ENCODE results near the gene CCDC93.

Gene CCDC93

DNA sequence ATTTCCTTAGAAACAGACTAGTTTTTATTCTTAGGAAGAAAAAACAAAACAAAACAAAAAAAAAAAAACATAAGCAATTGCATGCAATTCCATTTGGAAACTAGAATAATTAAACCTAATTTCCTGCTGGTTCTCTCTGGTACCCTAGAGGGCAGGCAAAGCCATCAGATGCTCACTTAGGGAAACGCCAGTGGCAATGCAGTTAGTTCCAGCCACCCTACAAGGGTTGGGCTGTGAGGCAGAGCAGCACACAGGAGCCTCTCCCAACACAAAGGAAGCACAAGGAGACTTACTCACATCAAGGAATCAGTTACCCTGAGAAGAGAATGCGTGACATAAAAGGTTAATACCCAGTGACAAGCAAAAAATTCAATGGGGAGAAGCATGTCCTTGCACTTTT, 28.8 kb downstream of the CCDC93 start:
- no peak for DNase-seq

DNA sequence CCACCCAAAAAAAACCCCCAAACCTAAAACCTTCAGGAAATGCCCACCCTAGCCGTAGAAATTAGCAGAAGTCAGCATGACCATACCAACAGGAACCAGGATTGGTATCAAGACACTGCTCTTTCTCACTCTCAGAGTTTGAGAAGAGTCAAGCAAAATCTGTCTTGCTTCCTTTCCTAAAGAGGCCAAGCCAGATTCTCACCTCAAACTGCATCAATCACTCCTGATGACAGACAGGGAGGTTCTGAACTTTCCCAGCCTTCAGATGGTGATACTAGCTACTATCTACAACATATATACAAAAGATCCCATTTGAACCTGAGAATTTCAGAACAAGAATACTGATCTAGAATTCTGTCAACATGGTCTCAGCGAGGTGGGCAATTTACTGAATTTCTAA, 29.7 kb downstream of the CCDC93 start:
- no peak for DNase-seq

DNA sequence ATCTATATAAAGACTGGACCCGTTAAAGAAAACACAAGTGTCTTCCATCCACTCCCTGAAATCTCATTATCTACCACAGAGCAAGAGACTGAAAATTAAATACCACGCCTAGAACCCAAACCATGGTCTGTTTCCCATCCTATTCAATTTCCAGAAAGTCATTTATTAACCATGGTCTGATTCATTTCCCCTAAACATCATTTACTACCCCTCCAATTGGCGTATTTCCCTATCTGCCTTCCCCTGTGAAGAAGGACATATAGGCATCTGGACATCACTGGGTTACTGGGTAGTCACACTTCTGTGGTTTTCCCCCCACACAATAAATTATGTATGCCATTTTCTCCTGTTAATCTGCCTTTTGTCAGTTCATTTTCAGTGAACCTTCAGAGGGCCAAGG, 30.8 kb downstream of the CCDC93 start:
- no peak for DNase-seq

DNA sequence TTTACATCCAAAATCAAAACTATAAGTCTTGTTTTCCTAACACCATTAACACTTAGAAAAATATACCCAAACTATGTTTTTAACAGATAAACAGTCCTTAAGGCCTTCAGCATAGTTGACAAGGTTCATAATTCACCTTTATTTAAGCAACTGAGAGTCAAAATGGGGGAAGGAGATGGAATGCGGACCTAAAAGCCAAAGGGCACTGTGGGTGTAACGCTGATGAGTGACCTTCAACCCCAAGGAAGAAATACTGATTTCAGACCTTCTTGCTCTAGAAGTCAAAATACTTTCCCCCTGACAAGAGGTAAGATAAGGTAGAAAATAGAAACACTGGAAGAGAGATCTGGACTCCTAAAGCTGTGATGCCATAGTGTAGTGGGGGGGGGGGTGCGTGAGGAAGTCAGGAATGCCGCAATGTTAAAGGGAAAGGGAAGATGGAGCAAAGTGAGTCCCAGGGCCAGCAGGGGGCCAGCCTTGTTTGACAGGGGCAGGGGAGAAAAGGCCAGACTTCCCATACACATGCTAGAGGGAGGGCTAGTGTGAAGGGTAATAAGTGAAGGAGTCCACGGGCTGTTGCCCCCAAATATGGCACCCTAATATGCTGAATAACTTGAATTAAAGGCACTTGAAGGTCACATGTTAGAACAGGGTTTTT, 31.4 kb downstream of the CCDC93 start:
- no peak for DNase-seq

DNA sequence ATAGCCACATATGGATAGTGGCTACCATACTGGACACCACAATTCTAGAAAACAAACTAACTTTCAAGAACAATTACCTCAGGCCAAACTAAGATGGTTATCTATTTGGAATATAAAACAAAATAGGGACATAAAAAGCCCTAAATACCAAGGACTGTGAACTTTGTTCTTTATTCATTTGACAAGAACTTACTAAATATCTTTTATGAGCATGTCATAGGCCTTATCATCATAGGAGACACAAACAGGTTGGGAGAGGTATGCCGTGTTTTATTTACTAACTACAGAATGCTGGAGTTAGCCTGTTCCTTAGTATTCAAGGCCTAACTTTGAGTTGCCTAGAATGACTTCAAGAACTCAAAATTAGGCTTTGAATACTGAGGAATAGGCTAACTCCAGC, 32.1 kb downstream of the CCDC93 start:
- no peak for DNase-seq

DNA sequence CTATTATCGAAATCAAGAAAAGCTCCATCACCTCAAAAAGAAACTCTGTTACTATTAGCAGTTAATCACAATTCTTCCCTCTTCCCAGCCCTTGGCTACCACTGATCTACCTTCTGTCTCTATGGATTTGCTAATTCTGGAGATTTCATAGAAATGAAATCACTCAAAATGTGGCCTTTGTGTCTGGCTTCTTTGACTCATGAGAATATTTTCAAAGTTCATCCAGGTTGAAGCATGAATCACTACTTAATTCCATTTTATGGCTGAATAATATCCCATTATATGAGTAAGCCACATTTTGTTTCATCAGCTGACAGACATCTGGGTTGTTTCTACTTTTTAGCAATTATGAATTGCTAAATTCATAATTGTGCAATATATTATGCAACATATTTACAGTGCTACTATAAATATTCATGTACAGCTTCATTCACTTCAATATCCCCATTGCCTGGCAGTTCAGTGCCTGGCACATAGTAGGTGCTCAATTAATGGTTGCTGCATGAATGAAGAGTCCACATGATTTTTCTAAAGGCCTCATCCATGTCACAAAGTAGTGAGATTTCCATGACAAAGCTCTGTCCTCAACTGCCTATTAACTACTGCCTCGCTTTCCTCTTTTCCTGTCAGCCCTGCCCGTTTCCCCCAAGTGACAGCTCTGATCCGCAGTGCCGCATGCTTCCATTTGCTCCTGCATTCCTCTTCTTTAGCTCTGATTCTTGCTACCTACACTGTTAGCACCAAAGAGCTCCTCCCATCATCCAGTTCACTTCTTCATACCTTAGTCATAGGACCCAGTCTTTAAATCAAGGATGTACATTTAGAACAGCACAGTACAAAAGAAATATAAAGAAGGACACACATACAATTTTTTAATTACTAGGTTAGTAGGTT, 32.8 kb downstream of the CCDC93 start:
- no peak for DNase-seq

DNA sequence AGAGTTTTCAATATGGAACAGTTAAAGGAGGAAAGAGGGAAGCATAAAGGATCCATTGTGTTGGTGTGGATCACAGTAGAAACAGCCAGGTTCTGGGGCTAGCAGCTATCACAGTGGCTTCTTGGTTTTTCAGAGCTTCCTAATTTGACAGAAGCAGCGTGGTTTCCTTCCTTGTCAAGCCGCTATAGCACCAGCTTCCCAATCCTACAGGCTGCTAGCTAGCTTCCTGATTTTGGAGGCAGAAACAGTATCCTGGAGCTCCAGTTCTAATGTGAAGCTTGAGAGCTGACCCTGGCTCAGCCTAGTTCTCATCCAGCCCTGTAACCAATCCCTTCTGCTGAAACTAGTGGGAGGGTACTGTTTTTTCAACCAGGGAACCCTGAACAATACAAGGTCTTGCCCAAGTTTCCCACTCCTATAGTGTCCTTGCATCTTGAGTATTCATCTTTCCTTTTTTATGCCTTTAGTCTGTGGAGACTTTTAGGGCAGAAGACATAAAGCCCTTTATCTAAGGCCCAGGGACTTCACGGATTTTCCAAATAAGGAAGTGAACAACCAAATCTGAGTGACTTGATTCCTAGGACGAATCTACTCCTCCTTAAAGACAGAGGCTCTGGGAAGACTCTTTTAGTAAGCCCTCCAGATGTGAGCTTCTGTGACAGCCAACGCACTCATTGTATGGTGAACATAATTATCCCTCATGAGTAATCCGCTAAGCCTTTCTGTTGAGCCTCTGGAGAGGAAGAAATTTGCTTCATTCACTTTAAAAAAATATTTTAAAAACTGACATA, 33.8 kb downstream of the CCDC93 start:
- no peak for DNase-seq

DNA sequence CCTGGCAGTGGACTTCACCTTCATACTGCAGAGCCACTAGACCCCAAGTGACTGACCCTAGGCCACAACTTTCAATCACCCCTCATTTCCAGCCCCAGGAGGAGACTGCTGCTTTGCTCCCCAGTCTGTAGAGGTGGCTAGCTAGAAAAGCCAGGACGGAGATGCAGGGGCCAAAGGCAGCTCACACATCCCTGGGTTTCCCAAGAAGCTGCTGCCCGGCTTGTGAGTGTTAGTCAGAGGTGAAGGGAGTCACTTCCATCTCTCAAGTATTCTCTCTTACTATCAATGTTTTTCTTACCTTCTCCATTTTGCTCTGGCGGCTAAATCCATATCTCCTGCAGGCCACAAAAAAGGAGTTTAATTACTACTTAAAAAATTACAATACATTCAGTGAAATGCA, 36.2 kb downstream of the CCDC93 start:
- no peak for DNase-seq

DNA sequence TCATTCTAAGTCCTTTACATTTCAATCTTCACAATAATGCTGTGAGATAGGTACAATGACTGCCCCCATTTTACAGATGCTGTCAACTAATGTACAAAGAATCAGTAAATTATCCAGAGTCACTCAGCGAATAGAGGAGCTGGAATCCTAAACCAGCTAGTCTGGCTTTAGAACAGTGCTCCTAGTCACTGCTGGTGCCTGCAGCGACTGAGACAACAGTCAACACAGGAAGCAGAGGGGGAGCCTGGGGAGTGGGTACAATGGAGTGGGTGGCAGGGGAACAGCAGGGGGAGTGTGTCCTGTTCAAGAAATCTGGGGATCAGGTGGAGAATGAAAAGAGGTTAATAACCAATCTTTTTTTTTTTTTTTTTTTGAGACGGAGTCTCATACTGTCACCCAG, 37.3 kb downstream of the CCDC93 start:
- no peak for DNase-seq

DNA sequence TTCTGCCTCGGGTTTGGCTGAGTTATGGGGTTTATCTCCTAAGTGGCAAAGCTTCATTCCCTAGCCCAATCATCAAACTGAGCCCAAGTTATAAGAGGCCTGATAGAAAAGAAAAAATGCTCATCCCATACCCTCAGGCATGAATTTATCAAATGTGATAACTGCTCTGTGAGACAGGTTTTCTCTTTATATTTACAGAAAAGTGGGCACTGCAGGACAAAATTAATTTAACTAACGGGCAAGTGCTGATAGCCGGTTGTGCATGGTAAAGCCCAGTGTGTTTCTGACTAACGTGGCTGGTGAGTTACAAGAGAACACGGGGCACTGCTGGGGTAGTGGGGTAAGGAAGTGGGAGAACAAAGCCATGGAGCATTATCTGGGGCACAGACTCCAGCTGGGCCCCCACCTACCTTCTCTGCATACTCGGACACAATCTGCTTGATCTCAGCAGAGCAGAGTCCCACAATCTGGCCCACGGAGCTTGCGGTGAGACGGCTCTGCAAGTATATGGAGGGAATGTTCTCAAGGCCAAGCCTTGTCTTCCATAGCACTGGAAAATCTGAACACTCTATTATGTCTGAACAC, 40.3 kb downstream of the CCDC93 start:
- DNase-seq, result no peak

DNA sequence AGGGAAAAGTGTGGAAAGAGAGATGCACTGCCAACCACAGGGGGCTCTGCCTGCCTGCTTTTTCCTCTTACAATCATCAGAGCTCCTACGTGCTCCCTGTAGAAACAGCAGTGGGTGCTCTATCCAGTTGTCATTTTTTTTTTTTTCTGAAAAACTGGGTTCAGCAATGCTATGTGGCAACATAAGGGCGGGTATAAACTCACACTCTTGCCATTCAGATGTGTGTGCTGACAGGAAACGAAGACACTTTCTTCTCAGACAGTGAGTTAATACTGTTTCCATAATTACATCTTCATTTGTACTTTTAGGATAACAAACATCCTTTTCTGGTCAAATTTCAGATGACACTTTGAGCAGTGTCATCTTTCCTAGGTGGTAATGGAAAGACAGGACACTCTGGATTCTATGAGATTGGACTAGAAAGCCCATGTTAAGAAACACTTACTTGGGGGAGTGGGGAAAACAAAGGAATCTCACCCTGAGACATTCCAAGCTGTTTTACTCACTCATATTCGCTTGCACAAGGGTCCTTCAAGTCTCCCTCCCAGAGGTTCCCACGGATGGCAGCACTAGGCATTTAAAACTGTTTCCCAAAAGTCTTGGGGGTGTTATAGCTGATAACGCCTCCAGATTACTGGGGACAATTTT, 41.3 kb downstream of the CCDC93 start:
- DNase-seq, result no peak

DNA sequence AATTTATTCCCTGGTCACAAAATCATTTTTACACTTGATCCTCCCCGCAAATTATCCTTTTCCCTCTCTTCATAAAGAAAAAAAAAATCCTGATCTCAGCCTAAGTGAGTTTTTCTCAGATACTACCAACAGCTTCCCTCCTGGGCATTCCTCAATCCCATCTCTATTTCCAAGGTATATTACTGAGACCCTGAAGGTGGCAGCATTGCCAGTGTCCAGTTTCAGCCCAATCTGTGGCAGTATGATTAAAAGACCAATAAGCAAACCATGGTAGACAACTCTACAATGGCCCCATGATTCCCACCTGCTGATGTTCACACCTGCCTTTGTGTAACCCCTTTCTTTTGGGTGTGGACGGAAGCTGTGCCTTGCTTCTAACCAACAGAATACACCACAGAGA, 45.1 kb downstream of the CCDC93 start:
- no peak for DNase-seq

DNA sequence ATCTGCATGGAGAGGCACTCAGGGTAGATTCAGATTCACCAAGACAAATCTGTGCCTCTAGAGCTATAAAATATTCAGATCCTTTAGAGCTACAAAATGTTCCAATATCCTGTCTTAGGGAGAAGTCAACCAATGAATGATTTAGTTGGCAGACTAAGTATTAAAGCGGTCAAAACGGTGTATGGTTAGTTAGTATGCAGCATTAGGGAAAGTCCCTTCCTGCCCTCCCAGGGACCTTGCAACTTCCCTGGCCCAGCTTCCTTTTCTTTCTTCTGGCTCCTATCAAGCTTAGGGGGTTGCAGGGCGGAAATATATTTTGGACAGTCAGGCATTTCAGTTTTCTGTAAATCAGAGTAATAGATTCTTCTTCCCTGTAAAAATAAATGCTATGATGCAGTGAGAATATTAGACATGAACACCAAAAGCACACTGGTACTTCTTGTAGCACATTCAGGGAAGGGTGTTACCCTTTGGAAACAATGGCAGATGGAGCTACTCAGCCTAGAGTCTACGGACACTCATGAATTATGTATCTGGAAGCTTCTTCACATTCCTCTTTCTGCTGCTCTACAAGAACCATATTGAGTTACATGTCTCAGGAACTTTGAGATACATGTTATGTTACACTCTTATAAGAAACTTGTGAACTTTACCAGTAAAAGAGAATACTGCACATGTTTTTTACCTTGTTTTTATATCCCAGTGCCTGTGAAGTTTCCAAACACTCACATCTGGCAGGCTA, 45.7 kb downstream of the CCDC93 start:
- DNase-seq, result no peak

DNA sequence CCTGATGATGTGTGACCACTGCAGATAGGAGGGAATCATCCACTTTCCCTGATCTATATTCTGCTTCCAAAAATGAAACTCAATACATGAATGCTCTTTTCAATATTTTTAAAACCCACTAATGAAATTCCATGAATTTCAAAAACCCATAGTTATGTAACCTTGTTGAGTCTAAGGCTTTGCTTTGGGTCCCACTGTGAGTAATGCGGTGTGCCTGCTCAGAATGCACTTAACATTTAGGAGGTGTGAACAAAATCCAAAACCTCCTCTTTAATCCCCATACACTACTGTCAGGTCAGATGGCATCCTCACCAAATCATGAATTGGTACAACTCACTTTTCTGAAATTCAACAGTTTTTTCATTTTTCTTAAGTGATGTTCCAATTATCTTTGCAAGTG, 50.4 kb downstream of the CCDC93 start:
- no peak for DNase-seq

DNA sequence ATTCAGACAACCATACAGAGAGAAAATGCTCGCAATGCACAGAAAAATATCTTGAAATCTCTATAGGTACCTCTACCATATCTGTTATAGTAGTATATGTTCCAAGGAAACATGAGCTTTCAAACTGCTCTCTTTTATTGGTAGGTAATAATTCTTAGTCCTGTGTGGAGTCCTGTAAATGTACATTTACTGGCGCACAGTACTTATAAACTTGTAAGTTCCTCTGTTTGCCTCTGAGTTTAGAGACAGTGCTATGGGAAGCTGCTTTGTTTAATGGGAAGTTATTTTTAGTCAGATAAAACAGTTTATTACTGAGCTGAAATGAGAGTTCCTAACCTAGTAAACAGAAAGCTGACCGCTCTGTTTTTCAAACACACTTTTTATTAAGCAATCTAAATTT, 52.7 kb downstream of the CCDC93 start:
- no peak for DNase-seq

DNA sequence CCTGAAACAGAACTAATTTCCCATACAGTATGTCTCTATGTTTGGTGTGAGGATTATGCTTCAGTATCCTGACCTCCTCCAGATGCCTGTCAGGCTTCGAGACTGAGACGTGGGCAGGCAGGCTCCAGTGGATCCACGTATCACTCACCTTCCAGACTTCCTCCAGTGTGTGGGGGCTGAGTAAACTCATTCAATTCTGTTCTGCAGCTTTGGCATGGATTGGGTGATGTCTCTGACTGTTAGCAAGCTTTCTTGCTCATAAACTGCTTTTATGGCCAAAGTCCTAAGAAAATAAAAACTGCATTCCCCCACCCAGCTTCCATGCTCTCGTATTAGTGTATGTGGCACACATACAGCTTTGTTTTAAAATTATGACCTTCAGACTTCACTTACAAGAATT, 53.6 kb downstream of the CCDC93 start:
- DNase-seq, result no peak

DNA sequence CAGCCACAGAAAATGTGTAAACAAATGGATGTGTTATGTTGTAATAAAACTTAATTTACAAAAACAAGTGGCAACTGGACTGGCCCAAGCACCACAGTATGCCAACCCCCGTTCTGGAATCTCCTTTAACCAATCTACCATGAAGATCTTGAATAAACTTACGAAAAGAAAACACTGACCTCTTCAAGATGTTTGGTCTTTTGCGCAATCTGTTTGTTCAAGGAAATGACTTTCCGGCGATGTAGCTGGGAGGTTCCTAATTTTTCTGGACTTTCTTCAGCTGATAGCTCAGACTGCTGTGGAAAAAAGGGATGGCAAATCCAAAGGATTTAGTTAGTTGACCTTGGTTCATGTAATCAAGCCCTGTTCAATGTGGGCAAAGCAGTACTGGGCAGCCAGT, 55.7 kb downstream of the CCDC93 start:
- DNase-seq, result no peak

DNA sequence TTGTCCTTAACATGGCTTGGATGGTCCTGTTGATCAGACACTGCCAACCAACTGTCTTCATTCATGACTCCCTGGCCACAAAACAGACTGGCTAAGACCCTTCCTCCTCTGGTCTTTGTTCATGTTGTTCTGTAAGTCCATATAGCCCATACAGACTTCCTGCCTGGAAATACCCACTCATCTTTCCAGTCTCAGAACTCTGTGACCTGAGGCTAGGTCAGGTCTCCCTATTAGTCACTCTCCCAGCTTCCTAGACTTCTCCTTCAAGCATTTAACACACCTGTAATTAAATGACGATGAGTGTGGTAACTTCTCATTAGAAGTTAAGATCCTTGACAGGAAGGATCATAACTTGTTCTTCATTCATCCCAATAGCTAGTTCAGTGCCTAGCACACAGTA, 56.3 kb downstream of the CCDC93 start:
- DNase-seq, result no peak

DNA sequence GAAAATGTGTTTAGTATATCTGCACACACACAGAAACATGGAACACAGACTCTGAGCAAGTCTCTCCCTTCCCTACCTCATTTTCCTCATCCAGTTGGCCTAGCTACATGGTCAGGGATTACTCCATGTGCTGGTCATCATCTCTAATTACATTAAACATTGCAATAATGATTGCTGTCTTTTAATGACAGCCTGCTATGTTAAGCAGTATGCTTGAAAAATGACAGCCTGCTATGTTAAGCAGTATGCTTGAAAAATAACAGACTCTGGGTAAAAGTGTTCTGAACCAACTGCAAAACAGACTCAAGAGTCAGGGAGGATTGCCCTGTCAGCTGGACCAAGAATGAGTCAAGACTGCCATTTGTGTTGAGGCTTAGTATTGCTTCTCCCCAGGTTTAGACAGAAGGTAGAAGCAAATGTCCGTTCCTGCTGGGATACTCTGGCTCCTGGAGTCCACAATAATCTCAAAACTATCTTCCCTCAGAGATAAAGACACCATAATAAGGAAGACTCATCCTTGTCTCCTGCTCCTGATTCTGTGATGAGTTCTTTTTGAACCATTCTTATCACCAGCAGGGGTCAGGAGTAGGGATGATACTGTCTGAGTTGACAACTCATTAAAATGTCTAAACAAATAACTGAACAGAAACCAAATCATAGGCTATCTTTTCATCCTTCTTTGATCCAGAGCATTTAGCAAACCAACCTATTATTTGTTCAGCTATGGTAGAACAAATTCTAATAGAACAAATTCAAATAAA, 57.7 kb downstream of the CCDC93 start:
- no peak for DNase-seq

DNA sequence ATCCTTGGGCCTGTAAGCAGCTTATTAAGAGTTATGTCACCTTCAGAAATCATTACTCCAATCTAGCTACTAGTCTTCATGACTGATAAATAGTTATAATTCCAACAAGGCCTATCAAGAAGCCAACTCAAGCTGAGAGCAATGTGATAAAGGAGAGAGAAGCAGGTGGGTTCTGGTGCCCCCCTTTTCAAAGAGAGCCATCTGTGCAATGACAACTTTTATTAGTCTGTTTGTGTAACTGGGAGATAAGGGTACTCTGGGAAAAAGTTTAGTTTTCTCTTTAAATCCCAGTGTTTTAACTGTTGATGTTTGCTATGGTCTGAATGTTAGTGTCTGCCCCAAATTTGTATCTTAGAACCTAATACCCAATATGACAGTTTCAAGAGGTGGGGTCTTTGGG, 60.6 kb downstream of the CCDC93 start:
- no peak for DNase-seq

DNA sequence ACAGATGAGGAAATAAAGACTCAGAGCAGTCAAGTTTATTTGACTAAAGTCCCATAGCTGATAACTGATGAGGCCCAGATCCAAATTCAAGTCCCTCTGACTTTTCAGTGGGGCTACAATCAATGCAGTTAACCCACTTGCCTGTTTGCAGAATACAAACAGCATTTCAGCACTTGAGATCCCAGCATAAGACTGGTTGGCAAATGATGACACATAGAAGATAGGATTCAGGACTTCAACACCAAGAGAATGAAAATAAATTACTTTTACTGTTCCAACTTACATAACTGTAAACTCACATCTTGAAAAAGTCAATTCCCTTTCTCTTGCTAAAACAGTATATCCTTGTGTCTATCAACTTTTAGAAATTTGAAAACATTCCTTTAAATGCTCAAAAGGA, 61.2 kb downstream of the CCDC93 start:
- no peak for DNase-seq
